Stimulated activated CD8-positive, alpha-beta memory T cell treated with anti-CD3 and anti-CD28 coated beads, Interleukin-2, amount 100 ng/mL, for 48 hours (primary cell): ENCODE results near the gene SLC9C2.
"Not testable (repeated sequence)": the region's sequence is repeated elsewhere in the genome, so short reads cannot be mapped to it uniquely, and the experiment has no call there.

Experiments
- DNase-seq, 2 donors: peaks; one replicate each; pipeline ENCODE4 v3.0.0-alpha.2; 2020; ENCODE audit warnings: low read depth in 2 of 2

SLC9C2 gene

GRCh38 chr1:173581383-173582079, 21.3 kb downstream of the SLC9C2 start:
- DNase-seq, result no peak

- no peak for DNase-seq
These were observed 22.2 kb downstream of the SLC9C2 start for GRCh38 chr1:173580658-173581057.

GRCh38 chr1:173580071-173580470, 22.8 kb downstream of the SLC9C2 start:
- DNase-seq, result no peak

GRCh38 chr1:173573596-173573995, 29.3 kb downstream of the SLC9C2 start:
- no peak for DNase-seq

- no peak for DNase-seq
These were observed 30.5 kb downstream of the SLC9C2 start for GRCh38 chr1:173572201-173572873.

GRCh38 chr1:173570370-173571007, 32.4 kb downstream of the SLC9C2 start:
- no peak for DNase-seq

GRCh38 chr1:173568483-173568882, 34.4 kb downstream of the SLC9C2 start:
- DNase-seq, result no peak

GRCh38 chr1:173563846-173564245, 39.0 kb downstream of the SLC9C2 start:
- DNase-seq, result not testable (repeated sequence)

- DNase-seq, result no peak
These were observed 40.1 kb downstream of the SLC9C2 start for GRCh38 chr1:173562813-173563212.

GRCh38 chr1:173561263-173561662, 41.6 kb downstream of the SLC9C2 start:
- DNase-seq, result no peak

GRCh38 chr1:173560285-173560880, 42.5 kb downstream of the SLC9C2 start:
- no peak for DNase-seq

GRCh38 chr1:173555651-173556305, 47.1 kb downstream of the SLC9C2 start:
- no peak for DNase-seq

- DNase-seq, result no peak
These were observed 48.2 kb downstream of the SLC9C2 start for GRCh38 chr1:173554541-173555250.

- no peak for DNase-seq
These were observed 48.8 kb downstream of the SLC9C2 start for GRCh38 chr1:173554089-173554488.

- no peak for DNase-seq
These were observed 49.6 kb downstream of the SLC9C2 start for GRCh38 chr1:173553312-173553711.

GRCh38 chr1:173551699-173552098, 51.2 kb downstream of the SLC9C2 start:
- no peak for DNase-seq

- no peak for DNase-seq
These were observed 53.1 kb downstream of the SLC9C2 start for GRCh38 chr1:173549813-173550212.

GRCh38 chr1:173545688-173546087, 57.2 kb downstream of the SLC9C2 start:
- DNase-seq, result no peak

- no peak for DNase-seq
These were observed 66.6 kb downstream of the SLC9C2 start for GRCh38 chr1:173536223-173536622.

GRCh38 chr1:173532237-173532636, 70.6 kb downstream of the SLC9C2 start:
- no peak for DNase-seq
